ENCODE results near the gene ZDHHC5. TPM values are rescaled to one million over a fixed set of nuclear protein-coding genes. Genes with fewer than 3 reads are reported as not detected.
A peak's percentile ranks its signal among the peaks of the same experiment; 100 is the strongest.

Gene ZDHHC5
- total and polyA plus RNA-seq, 2 of the 13 experiments (the other 11 are each of a cell fraction or from before 2014, with no cell fraction given): 26.6 to 34.0 TPM

DNA sequence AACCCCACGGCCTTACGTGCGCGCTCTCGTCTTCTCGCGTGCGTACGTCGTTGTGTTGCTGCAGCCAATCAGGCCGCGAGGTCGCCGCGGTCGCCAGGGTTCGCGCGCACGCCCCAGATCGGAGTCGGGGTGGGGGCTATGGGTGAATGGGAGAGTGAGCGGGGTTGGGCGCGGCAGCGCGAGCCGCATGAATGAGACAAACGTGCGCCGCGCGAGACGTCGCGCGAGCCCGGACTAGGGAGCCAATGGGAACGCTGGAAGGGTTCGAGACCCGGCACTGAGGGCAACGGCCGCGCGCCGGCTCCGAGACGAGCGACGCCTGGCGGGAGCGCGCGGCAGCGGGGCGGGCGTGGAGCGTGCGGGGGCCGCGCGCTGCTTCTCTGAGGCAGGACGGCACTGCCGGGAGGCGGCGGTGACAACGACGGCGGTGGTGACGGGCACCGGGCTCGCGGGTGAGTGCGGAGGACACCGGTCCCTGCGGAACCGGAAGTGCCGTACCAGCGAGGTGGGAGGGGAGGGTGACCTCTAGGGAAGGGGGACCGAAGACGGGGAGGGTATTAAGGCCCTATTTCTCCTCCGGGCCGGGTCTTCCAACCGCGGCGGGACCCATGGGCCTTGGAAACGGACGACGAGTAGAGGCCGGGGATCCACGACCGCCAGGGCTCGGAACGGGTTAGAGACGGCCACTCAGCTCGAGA is at the start of gene ZDHHC5 (continued):
- TF ChIP-seq, protein P1, sequence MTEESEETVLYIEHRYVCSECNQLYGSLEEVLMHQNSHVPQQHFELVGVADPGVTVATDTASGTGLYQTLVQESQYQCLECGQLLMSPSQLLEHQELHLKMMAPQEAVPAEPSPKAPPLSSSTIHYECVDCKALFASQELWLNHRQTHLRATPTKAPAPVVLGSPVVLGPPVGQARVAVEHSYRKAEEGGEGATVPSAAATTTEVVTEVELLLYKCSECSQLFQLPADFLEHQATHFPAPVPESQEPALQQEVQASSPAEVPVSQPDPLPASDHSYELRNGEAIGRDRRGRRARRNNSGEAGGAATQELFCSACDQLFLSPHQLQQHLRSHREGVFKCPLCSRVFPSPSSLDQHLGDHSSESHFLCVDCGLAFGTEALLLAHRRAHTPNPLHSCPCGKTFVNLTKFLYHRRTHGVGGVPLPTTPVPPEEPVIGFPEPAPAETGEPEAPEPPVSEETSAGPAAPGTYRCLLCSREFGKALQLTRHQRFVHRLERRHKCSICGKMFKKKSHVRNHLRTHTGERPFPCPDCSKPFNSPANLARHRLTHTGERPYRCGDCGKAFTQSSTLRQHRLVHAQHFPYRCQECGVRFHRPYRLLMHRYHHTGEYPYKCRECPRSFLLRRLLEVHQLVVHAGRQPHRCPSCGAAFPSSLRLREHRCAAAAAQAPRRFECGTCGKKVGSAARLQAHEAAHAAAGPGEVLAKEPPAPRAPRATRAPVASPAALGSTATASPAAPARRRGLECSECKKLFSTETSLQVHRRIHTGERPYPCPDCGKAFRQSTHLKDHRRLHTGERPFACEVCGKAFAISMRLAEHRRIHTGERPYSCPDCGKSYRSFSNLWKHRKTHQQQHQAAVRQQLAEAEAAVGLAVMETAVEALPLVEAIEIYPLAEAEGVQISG (CRISPR knock-in tag; IDR thresholded peaks at IDR 0.05): peak; percentile 91
- TF ChIP-seq, protein P2, sequence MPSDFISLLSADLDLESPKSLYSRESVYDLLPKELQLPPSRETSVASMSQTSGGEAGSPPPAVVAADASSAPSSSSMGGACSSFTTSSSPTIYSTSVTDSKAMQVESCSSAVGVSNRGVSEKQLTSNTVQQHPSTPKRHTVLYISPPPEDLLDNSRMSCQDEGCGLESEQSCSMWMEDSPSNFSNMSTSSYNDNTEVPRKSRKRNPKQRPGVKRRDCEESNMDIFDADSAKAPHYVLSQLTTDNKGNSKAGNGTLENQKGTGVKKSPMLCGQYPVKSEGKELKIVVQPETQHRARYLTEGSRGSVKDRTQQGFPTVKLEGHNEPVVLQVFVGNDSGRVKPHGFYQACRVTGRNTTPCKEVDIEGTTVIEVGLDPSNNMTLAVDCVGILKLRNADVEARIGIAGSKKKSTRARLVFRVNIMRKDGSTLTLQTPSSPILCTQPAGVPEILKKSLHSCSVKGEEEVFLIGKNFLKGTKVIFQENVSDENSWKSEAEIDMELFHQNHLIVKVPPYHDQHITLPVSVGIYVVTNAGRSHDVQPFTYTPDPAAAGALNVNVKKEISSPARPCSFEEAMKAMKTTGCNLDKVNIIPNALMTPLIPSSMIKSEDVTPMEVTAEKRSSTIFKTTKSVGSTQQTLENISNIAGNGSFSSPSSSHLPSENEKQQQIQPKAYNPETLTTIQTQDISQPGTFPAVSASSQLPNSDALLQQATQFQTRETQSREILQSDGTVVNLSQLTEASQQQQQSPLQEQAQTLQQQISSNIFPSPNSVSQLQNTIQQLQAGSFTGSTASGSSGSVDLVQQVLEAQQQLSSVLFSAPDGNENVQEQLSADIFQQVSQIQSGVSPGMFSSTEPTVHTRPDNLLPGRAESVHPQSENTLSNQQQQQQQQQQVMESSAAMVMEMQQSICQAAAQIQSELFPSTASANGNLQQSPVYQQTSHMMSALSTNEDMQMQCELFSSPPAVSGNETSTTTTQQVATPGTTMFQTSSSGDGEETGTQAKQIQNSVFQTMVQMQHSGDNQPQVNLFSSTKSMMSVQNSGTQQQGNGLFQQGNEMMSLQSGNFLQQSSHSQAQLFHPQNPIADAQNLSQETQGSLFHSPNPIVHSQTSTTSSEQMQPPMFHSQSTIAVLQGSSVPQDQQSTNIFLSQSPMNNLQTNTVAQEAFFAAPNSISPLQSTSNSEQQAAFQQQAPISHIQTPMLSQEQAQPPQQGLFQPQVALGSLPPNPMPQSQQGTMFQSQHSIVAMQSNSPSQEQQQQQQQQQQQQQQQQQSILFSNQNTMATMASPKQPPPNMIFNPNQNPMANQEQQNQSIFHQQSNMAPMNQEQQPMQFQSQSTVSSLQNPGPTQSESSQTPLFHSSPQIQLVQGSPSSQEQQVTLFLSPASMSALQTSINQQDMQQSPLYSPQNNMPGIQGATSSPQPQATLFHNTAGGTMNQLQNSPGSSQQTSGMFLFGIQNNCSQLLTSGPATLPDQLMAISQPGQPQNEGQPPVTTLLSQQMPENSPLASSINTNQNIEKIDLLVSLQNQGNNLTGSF (CRISPR knock-in tag; IDR thresholded peaks at IDR 0.05): no peak; the same call in 1 of the 2 replicates
- TF ChIP-seq GTF3A (CRISPR knock-in tag; conservative IDR thresholded peaks at IDR 0.05) (peak; percentile 82; the same call in 1 of the 2 replicates), FOXC1 (CRISPR knock-in tag; IDR thresholded peaks at IDR 0.05; ENCODE audit: borderline replicate concordance) (peak; percentile 43; the same call in 1 of the 2 replicates), PHF8 (CRISPR knock-in tag; IDR thresholded peaks at IDR 0.05) (peak; percentile 78), MAFK (conservative IDR thresholded peaks at IDR 0.05 in 1 of 2, IDR thresholded peaks at IDR 0.05 in 1 of 2; ENCODE audit: low read length in 2 of 2) (no peak), ZNF101 (CRISPR knock-in tag; IDR thresholded peaks at IDR 0.05; ENCODE audit: borderline replicate concordance, low read depth) (peak; percentile 39; the same call in 1 of the 2 replicates), ZNF83 (CRISPR knock-in tag; IDR thresholded peaks at IDR 0.05; ENCODE audit: borderline replicate concordance) (no peak), TRIM24 (CRISPR knock-in tag; IDR thresholded peaks at IDR 0.05) (no peak), MIER3 (CRISPR knock-in tag; IDR thresholded peaks at IDR 0.05; ENCODE audit: borderline replicate concordance) (no peak; the same call in 1 of the 2 replicates), ZNF737 (CRISPR knock-in tag; IDR thresholded peaks at IDR 0.05; ENCODE audit: borderline replicate concordance) (no peak), MEF2D (CRISPR knock-in tag; IDR thresholded peaks at IDR 0.05) (0 out of 2 replicates have a peak, but pooled peaks have one; percentile 5), HNF4A (CRISPR knock-in tag; IDR thresholded peaks at IDR 0.05) (no peak), ZNF274 (CRISPR knock-in tag; IDR thresholded peaks at IDR 0.05) (peak; percentile 20; the same call in 1 of the 2 replicates), ZFP62 (CRISPR knock-in tag; IDR thresholded peaks at IDR 0.05) (no peak)
- TF ChIP-seq, protein P3, sequence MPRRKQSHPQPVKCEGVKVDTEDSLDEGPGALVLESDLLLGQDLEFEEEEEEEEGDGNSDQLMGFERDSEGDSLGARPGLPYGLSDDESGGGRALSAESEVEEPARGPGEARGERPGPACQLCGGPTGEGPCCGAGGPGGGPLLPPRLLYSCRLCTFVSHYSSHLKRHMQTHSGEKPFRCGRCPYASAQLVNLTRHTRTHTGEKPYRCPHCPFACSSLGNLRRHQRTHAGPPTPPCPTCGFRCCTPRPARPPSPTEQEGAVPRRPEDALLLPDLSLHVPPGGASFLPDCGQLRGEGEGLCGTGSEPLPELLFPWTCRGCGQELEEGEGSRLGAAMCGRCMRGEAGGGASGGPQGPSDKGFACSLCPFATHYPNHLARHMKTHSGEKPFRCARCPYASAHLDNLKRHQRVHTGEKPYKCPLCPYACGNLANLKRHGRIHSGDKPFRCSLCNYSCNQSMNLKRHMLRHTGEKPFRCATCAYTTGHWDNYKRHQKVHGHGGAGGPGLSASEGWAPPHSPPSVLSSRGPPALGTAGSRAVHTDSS (CRISPR knock-in tag; conservative IDR thresholded peaks at IDR 0.05): 0 out of 2 replicates have a peak, but pooled peaks have one; percentile 32
- TF ChIP-seq, protein P4, sequence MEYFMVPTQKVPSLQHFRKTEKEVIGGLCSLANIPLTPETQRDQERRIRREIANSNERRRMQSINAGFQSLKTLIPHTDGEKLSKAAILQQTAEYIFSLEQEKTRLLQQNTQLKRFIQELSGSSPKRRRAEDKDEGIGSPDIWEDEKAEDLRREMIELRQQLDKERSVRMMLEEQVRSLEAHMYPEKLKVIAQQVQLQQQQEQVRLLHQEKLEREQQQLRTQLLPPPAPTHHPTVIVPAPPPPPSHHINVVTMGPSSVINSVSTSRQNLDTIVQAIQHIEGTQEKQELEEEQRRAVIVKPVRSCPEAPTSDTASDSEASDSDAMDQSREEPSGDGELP (IDR thresholded peaks at IDR 0.05; ENCODE audit: borderline replicate concordance, low read depth): 0 out of 2 replicates have a peak, but pooled peaks have one; percentile 8
